Hematopoietic multipotent progenitor cell treated with erythropoietin and hydrocortisone succinate and interleukin-3 and kit ligand, for 6 days (in vitro differentiated cells): Measurements from ENCODE around the gene MAB21L3.

Experiments used
- DNase-seq: peaks from one replicate; pipeline ENCODE4 v3.0.0-alpha.2; 2015

Gene MAB21L3

GRCh38 chr1:116110567-116111523 is at the start of gene MAB21L3:
Gene MAB21L3, plus strand, starts transcription at chr1:116111399. Its CDS starts 1,217 bp downstream, at chr1:116112616.
- DNase-seq, result peak; percentile 21

GRCh38 chr1:116062201-116062600 is 49.0 kb upstream of the MAB21L3 start:
- no peak for DNase-seq

GRCh38 chr1:116064616-116065015 is 46.6 kb upstream of the MAB21L3 start:
- DNase-seq, result peak; percentile 16

DNA sequence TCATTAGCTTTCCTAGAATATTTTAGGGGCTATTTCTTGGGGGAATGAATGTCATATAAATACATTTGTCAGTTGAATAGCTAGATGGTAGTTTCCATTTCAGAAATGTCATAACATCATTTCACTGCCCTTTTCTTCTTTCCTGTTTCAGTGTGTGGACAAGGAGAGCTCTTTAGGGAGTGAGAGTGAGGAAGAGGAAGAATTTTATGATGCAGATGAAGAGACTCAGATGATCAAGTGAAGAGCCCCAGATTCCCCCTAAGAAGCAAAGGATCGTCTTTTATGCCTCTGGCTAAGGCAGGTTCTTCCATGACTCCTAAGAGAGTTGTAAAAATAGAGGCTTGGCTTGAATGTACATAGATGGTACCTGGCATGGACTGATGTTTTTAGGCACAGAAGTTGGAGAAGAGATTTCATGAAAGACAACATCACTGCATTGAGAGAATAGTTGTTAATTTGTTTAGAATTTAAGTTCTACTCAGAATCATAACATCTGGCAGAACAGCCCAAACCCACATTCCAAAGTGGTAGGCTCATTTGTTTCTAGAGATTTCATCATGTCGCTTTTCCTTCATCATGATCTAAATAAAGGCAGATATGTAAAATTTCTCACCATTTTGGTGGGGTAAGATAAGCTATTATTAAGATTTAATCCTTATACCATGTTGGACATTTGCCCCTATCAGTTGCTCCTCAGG is 44.2 kb upstream of the MAB21L3 start:
- DNase-seq, result no peak

DNA sequence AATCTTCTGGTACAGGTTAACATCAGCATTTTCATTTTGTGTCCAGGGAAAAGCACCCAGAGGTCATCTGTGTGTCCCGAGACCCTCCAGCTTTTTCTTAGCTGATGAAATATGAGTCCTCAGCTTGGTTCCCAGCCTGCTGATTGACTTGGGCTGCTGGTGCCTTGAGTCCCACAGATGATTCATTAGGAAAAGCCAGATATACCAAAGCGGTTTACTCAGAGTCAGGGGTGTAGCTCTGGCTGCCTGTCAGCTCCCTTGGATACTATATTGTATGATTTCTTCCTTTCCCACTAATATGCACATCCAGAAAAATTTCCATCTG is 43.7 kb upstream of the MAB21L3 start:
- DNase-seq, result no peak

- no peak for DNase-seq
Observed at GRCh38 chr1:116075575-116075974, 35.6 kb upstream of the MAB21L3 start.

GRCh38 chr1:116075990-116076389 is 35.2 kb upstream of the MAB21L3 start:
- DNase-seq, result no peak

DNA sequence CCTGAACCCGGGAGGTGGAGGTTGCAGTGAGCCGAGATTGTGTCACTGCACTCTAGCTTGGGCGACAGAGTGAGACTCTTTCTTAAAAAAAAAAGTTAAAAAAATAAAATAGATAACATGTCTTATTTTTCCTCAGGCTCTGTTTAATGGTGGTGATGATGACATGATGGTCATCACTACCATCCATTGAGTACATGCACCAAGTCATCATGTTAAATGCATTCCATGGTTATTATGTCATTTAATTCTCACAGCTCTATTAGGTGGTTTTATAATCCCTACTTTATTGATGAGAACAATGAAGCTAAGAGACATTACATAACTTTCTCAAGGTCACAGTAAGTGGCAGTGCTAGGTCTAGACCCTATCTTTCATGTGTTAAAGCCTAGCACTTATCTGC is 34.4 kb upstream of the MAB21L3 start:
- DNase-seq, result no peak

DNA sequence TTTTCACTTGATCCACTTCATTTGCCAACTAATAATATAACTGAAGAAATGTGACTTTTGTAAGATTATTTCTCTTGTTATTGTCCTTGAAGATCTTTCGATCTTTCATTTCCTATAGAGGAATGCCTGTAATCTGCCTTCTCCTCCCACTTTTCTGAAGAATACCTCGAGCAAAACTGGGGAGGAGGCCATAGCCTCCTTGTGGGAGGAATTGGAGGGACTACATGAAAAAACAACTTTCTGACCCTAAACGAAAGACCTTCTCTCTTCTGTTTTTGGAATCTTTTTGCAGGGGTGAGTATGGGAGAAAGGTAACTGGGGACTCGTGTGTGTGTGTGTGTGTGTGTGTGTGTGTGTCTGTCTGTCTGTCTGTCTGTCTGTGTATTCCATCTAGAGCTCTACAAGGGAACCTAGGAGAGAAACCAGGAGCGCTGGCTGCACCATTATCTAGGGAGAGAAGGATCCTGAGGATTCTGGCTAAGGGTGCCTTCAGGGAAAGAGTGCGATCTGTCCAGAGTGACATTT is 32.4 kb upstream of the MAB21L3 start:
- no peak for DNase-seq

- peak; percentile 17 for DNase-seq
Observed at GRCh38 chr1:116087628-116088027, 23.6 kb upstream of the MAB21L3 start.

- DNase-seq, result no peak
Observed at GRCh38 chr1:116089870-116090269, 21.3 kb upstream of the MAB21L3 start.

GRCh38 chr1:116091083-116091482 is 20.1 kb upstream of the MAB21L3 start:
- DNase-seq, result no peak

GRCh38 chr1:116092752-116093489 is 18.3 kb upstream of the MAB21L3 start:
- DNase-seq, result peak; percentile 34

DNA sequence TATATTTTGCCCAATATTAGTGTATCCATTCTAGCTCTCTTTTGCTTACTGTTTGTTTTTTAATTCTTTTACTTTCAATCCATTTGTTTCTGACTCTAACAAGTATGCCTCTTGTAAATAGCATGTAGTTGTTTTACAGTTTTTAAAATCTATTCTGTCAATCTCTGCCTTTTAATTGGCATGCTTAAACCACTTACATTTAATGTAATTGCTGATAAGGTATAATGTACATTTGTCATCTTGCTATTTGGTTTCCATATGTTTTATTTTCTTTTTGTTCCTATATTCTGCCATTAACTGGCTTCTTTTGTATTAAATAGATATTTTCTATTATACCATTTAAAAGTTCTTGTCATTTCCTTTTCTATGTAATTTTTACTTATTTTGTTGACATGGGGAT is 16.2 kb upstream of the MAB21L3 start:
- no peak for DNase-seq

- no peak for DNase-seq
Observed at GRCh38 chr1:116096013-116096618, 15.1 kb upstream of the MAB21L3 start.

DNA sequence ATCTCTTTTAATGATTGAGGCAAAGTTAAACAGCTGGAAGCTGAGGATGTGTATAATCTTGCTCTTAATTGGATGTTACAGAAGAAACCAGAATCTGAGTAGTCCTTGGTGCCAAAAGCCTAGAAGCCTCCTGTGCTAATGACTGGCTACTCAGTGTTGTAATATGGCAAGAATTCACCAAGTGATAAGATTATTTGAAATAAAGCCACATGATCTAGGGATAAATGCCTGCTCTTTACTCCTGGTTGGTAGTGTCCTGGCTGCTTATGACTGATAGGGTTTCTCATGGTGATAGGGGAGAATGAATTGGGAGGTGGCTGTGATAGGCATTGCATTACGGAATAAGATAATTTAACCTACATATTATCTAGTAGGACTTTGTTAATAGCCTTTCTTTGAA is 13.6 kb upstream of the MAB21L3 start:
- DNase-seq, result peak; percentile 70

- DNase-seq, result no peak
Observed at GRCh38 chr1:116099379-116099778, 11.8 kb upstream of the MAB21L3 start.

GRCh38 chr1:116099919-116100318 is 11.3 kb upstream of the MAB21L3 start:
- DNase-seq, result no peak

DNA sequence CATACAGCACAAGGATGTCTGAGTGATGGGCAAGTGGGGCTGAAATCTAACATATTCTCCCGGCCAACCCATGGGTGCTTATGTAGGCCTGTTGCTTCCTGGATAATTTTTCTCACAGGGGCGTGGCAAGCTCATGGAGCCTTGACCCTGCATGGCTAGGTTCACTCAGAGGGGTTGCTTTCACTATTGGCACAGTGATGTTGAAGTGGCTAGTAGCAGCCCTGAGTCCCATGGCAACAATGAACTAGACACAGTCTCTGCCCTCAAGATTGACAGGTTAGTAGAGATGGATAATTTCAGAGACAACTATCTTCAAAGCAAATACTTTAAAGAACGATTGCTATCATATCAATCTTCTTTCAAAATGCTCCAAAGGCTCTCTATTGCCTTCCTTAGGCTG is 6.5 kb upstream of the MAB21L3 start:
- no peak for DNase-seq

DNA sequence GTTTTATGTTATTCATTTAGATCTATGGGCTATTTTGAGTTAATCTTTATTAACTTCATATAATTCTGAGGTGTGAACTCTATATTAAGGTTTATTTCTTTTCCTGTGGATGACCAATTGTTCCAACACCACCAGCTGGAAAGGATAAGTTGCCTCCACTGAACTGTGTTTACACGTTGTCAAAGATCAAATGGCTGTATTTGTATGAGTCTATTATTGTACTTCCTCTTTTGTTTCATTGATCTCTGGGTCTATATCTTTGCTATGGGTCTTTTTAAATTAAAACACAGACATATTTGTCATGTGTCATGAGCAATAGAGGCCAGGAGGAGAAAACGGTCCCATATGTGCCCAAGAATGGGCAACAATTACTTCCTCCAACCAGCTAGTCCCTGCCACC is 5.2 kb upstream of the MAB21L3 start:
- DNase-seq, result no peak

DNA sequence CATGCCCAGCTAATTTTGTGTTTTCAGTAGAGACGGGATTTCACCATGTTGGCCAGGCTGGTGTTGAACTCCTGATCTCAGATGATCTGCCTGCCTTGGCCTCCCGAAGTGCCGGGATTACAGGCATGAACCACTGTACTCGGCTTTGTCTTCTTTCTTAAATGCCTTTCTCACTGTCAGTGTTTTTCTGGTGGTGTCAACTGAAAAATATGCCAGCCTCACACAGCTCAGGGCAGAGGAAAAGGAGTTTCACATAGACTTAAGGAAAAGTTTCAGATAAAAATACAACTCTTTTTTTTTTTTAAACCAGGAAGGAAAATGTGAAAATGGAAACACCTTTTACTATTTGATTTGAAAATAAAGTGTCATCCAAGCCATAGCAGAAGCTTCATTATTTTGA is 4.6 kb upstream of the MAB21L3 start:
- no peak for DNase-seq

DNA sequence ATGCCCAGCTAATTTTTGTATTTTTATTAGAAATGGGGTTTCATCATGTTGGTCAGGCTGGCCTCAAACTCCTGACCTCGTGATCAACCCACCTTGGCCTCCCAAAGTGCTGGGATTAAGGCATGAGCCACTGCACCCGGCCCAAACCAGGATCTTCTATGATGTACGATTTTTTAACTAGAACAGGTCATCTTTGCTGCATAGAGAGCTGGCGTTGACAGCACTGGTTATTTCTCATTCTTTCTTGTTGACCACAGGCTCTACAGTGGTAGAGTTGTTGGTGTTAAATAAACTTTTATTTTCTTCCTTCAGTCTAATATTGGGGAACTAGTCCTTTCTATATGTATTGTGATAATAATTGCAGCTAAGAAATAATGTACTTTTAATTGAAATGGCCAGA is 3.8 kb upstream of the MAB21L3 start:
- DNase-seq, result no peak

GRCh38 chr1:116111524-116112021 is 374 bp downstream of the MAB21L3 start:
- no peak for DNase-seq
